IMR-90 (cell line): ENCODE data around the gene SBF2.

ENCODE experiments used
- BHLHE40 ChIP-seq: fragments of 150-350 bp; IDR thresholded peaks from 2 replicates; pipeline ENCODE4 v1.6.1; 2016; ENCODE audit warnings: mild to moderate bottlenecking, low read depth, low read length
- CHD1 ChIP-seq: IDR thresholded peaks from 2 replicates; pipeline ENCODE4 v1.6.1; 2012; ENCODE audit warnings: low read depth, low read length, improper control_type of control experiment
- CTCF ChIP-seq: conservative IDR thresholded peaks from 2 replicates; pipeline ENCODE4 v1.5.1; 2012; ENCODE audit warnings: mild to moderate bottlenecking, low read depth, low read length, improper control_type of control experiment
- MAZ ChIP-seq: IDR thresholded peaks from 2 replicates; pipeline ENCODE4 v1.6.1; 2012; ENCODE audit warnings: low read depth, mild to moderate bottlenecking, low read length, improper control_type of control experiment, moderate library complexity, borderline replicate concordance
- POLR2A ChIP-seq: IDR thresholded peaks from 2 replicates; pipeline ENCODE4 v1.6.1; 2012; ENCODE audit warnings: mild to moderate bottlenecking, low read depth, low read length
- RAD21 ChIP-seq: IDR thresholded peaks from 2 replicates; pipeline ENCODE4 v1.6.1; 2012; ENCODE audit warnings: low read length, improper control_type of control experiment
- RFX5 ChIP-seq: IDR thresholded peaks from 2 replicates; pipeline ENCODE4 v1.8.0; 2012; ENCODE audit warnings: low read depth, mild to moderate bottlenecking, low read length, moderate library complexity

GRCh38 chr11:10265936-10266335 lies 28.1 kb downstream of the SBF2 start:
- TF ChIP-seq BHLHE40 (no peak), POLR2A (no peak), MAZ (no peak), CHD1 (no peak), CTCF (no peak), RFX5 (no peak), RAD21 (no peak)
